AG09309 (cell line): ENCODE data around the gene RHOB.

Experiments
- DNase-seq: peaks from one replicate; pipeline ENCODE4 v3.0.0-alpha.2; 2010; ENCODE audit warnings: low read depth
- H3K4me3 ChIP-seq: 2 replicates; pipeline ENCODE4 v1.5.1; 2011; ENCODE audit warnings: mild to moderate bottlenecking, low read depth, low read length, moderate library complexity; ENCODE audit not compliant: control insufficient read depth
- TF ChIP-seq, protein P1 (sequence below): IDR thresholded peaks from 2 replicates; pipeline ENCODE4 v1.5.1; 2011; ENCODE audit warnings: mild to moderate bottlenecking, low read depth, low read length, inconsistent platforms; ENCODE audit not compliant: insufficient read depth, control insufficient read depth; ENCODE audit errors: missing control alignments

Gene RHOB

GRCh38 chr2:20444101-20444992 lies 2.5 kb upstream of the RHOB start:
- DNase-seq: no peak
- H3K4me3 ChIP-seq: no peak overlapping the region
- TF ChIP-seq, protein P1, sequence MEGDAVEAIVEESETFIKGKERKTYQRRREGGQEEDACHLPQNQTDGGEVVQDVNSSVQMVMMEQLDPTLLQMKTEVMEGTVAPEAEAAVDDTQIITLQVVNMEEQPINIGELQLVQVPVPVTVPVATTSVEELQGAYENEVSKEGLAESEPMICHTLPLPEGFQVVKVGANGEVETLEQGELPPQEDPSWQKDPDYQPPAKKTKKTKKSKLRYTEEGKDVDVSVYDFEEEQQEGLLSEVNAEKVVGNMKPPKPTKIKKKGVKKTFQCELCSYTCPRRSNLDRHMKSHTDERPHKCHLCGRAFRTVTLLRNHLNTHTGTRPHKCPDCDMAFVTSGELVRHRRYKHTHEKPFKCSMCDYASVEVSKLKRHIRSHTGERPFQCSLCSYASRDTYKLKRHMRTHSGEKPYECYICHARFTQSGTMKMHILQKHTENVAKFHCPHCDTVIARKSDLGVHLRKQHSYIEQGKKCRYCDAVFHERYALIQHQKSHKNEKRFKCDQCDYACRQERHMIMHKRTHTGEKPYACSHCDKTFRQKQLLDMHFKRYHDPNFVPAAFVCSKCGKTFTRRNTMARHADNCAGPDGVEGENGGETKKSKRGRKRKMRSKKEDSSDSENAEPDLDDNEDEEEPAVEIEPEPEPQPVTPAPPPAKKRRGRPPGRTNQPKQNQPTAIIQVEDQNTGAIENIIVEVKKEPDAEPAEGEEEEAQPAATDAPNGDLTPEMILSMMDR: no peak

DNA sequence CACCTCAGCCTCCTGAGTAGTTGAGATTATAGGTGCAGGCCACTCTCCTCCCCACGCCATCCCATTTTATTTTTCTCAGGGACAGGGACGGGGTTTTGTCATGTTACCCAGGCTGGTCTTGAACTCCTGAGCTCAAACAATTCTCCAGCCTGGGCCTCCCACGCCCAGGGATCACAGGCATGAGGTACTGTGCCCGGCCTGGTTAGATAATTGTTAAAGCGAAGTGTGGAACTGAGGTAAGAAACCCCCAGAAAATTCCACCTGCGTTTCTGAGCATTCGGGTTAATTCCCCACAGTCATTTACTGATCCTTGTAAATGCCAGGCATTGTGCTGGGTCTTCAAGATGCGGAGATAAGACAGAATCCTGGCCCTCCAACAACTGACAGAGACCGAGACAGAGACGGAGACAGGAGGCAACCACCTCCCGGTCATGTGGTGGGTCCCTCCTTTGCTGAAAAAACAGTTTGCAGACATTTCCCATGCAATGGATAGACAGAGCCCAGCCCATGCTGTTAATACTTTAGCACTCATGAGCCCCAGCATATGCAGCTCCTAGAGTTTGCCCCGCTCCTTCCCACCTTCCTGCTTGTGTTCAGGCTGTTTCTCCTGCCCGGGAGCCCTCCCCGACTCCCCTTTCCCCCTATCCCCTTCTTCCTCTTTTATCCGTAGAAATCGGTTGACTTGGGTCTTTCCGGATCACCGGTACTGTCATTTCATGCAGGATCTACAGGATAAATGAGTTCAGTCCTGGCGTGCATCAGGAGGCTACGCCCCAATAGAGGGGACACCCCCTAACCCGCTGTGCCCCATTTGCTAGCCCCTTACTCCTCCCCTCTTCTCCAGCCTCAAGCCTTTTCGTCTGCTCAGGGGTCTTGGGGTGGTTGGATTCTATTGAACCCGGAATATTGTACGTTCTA lies 1.6 kb upstream of the RHOB start:
- DNase-seq: no peak
- H3K4me3 ChIP-seq: no peak overlapping the region
- TF ChIP-seq, protein P1: no peak

- no peak for DNase-seq
- peak overlapping the region; percentile 63 for H3K4me3 ChIP-seq
- TF ChIP-seq, protein P1: no peak
Measured at GRCh38 chr2:20446255-20446916, 488 bp upstream of the RHOB start.

DNA sequence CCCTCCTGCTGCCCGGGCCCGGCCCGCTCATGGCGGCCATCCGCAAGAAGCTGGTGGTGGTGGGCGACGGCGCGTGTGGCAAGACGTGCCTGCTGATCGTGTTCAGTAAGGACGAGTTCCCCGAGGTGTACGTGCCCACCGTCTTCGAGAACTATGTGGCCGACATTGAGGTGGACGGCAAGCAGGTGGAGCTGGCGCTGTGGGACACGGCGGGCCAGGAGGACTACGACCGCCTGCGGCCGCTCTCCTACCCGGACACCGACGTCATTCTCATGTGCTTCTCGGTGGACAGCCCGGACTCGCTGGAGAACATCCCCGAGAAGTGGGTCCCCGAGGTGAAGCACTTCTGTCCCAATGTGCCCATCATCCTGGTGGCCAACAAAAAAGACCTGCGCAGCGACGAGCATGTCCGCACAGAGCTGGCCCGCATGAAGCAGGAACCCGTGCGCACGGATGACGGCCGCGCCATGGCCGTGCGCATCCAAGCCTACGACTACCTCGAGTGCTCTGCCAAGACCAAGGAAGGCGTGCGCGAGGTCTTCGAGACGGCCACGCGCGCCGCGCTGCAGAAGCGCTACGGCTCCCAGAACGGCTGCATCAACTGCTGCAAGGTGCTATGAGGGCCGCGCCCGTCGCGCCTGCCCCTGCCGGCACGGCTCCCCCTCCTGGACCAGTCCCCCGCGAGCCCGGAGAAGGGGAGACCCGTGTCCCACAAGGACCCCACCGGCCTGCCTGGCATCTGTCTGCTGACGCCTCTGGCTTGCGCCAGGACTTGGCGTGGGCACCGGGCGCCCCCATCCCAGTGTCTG lies 767 bp downstream of the RHOB start:
- TF ChIP-seq, protein P1: peak; percentile 1
- no peak for DNase-seq
- peak overlapping the region; percentile 79 for H3K4me3 ChIP-seq

GRCh38 chr2:20448246-20448976 lies 1.5 kb downstream of the RHOB start:
- no peak for DNase-seq
- H3K4me3 ChIP-seq: peak overlapping the region; percentile 79
- TF ChIP-seq, protein P1: no peak
